SK-N-SH (cell line): ENCODE data around the gene GTF3A. TPM values are rescaled to one million over a fixed set of nuclear protein-coding genes. Genes with fewer than 3 reads are reported as not detected.
A peak's percentile ranks its signal among the peaks of the same experiment; 100 is the strongest.

Experiments
- CTCF ChIA-PET: fragments of 300-600, 350-600 bp; formaldehyde crosslinking; extraction: SDS; loops from one replicate; lab custom pipeline; 2021; lab: Yijun Ruan, JAX
- POLR2A ChIA-PET: fragments of 350-600 bp; sonication (Branson Sonifier 250); formaldehyde crosslinking; extraction: SDS; loops from one replicate; lab custom pipeline; 2020; ENCODE audit warnings: antibody characterized with exemption, inconsistent platforms; lab: Yijun Ruan, JAX
- DNase-seq: peaks from one replicate; pipeline ENCODE4 v3.0.0; 2012
- H2AFZ ChIP-seq: fragments of 200-600 bp; sonication (generic); 2 replicates; pipeline ENCODE4 v1.8.1; 2016; ENCODE audit warnings: antibody characterized with exemption, mild to moderate bottlenecking, low read depth
- H3F3A ChIP-seq: fragments of 200-600 bp; sonication (generic); replicated peaks from 2 replicates; pipeline ENCODE3; 2016; ENCODE audit warnings: antibody characterized with exemption, mild to moderate bottlenecking; ENCODE audit not compliant: insufficient read depth
- H3K27ac ChIP-seq, 2 experiments: fragments of 200-500 bp in 1 of 2; fragments of 200-600 bp in 1 of 2; sonication (Bioruptor generic) in 1 of 2; sonication (generic), shearing (Covaris generic) in 1 of 2; 2 replicates each; pipeline versions ENCODE4 v1.5.1 to v1.6.1; 2014 to 2016; ENCODE audit warnings: low read depth in 2 of 2, inconsistent platforms in 1 of 2, low read length in 1 of 2, mild to moderate bottlenecking in 1 of 2, mixed read lengths in 1 of 2
- H3K27me3 ChIP-seq: fragments of 200-600 bp; sonication (generic), shearing (Covaris generic); 2 replicates; pipeline ENCODE4 v1.6.1; 2016; ENCODE audit warnings: mixed run types; ENCODE audit not compliant: insufficient read depth
- H3K36me3 ChIP-seq, 2 experiments: fragments of 200-500 bp in 1 of 2; fragments of 200-600 bp in 1 of 2; sonication (Bioruptor generic) in 1 of 2; sonication (generic) in 1 of 2; replicated peaks in 1 of 2; 2 replicates each; pipeline versions ENCODE3 to v1.5.1; 2014 to 2016; ENCODE audit warnings: low read length in 1 of 2, mild to moderate bottlenecking in 1 of 2; ENCODE audit not compliant: insufficient read depth in 2 of 2, control insufficient read depth in 1 of 2
- H3K4me1 ChIP-seq, 2 experiments: fragments of 200-500 bp in 1 of 2; fragments of 200-600 bp in 1 of 2; sonication (Bioruptor generic) in 1 of 2; sonication (generic), shearing (Covaris generic) in 1 of 2; 2 replicates each; pipeline versions ENCODE4 v1.5.1 to v1.6.1; 2014 to 2016; ENCODE audit warnings: low read depth in 1 of 2, low read length in 1 of 2, mixed run types in 1 of 2; ENCODE audit not compliant: insufficient read depth in 2 of 2, control insufficient read depth in 1 of 2
- H3K4me2 ChIP-seq: fragments of 200-600 bp; sonication (generic), shearing (Covaris generic); 2 replicates; pipeline ENCODE4 v1.6.1; 2017; ENCODE audit warnings: mixed run types
- H3K4me3 ChIP-seq, 2 experiments: fragments of 200-500 bp in 1 of 2; fragments of 200-600 bp in 1 of 2; sonication (Bioruptor generic) in 1 of 2; sonication (generic), shearing (Covaris generic) in 1 of 2; 2 replicates each; pipeline versions ENCODE4 v1.5.1 to v1.8.1; 2014 to 2016; ENCODE audit warnings: low read depth in 2 of 2, inconsistent platforms in 1 of 2, low read length in 1 of 2, mild to moderate bottlenecking in 1 of 2, mixed read lengths in 1 of 2, moderate library complexity in 1 of 2
- H3K79me2 ChIP-seq: fragments of 200-600 bp; sonication (generic); 2 replicates; pipeline ENCODE4 v1.8.1; 2017; ENCODE audit warnings: mild to moderate bottlenecking; ENCODE audit not compliant: insufficient read depth
- H3K9ac ChIP-seq: fragments of 200-600 bp; sonication (generic); 2 replicates; pipeline ENCODE4 v1.6.1; 2017; ENCODE audit warnings: mixed run types
- H3K9me2 ChIP-seq: fragments of 200-600 bp; sonication (generic); 2 replicates; pipeline ENCODE4 v1.6.1; 2017; ENCODE audit warnings: mixed run types
- H3K9me3 ChIP-seq: fragments of 200-600 bp; sonication (generic); 2 replicates; pipeline ENCODE4 v1.6.1; 2017; ENCODE audit warnings: mixed run types, mild to moderate bottlenecking, moderate library complexity
- H4K20me1 ChIP-seq: fragments of 200-600 bp; sonication (generic); 2 replicates; pipeline ENCODE4 v1.6.1; 2017; ENCODE audit warnings: mild to moderate bottlenecking, mixed run types; ENCODE audit not compliant: insufficient read depth
- EZH2phosphoT487 ChIP-seq: fragments of 200-600 bp; sonication (generic); IDR thresholded peaks from 2 replicates; pipeline ENCODE4 v1.6.1; 2017; ENCODE audit warnings: low read depth, mixed run types, mild to moderate bottlenecking, antibody characterized with exemption, moderate library complexity, borderline replicate concordance
- FOXM1 ChIP-seq: IDR thresholded peaks from 2 replicates; pipeline ENCODE4 v1.4.0; 2012; ENCODE audit warnings: low read depth, mild to moderate bottlenecking
- GABPA ChIP-seq: IDR thresholded peaks from 2 replicates; pipeline ENCODE4 v1.4.0; 2012; ENCODE audit warnings: low read depth, mild to moderate bottlenecking
- JUND ChIP-seq: IDR thresholded peaks from 2 replicates; pipeline ENCODE4 v1.4.0; 2012
- MEF2A ChIP-seq: IDR thresholded peaks from 2 replicates; pipeline ENCODE4 v1.4.0; 2012; ENCODE audit warnings: low read depth, borderline replicate concordance
- NFIC ChIP-seq: IDR thresholded peaks from 2 replicates; pipeline ENCODE4 v1.4.0; 2012; ENCODE audit warnings: borderline replicate concordance
- NRF1 ChIP-seq: IDR thresholded peaks from 2 replicates; pipeline ENCODE4 v1.6.1; 2012; ENCODE audit warnings: low read depth, mild to moderate bottlenecking, low read length
- POLR2AphosphoS5 ChIP-seq: IDR thresholded peaks from 2 replicates; pipeline ENCODE4 v1.6.1; 2012; ENCODE audit warnings: low read depth, low read length
- RAD21 ChIP-seq: IDR thresholded peaks from 2 replicates; pipeline ENCODE4 v1.6.1; 2012; ENCODE audit warnings: mild to moderate bottlenecking, low read length
- RCOR1 ChIP-seq: fragments of 150-350 bp; IDR thresholded peaks from 2 replicates; pipeline ENCODE4 v1.6.1; 2017; ENCODE audit warnings: antibody characterized with exemption, low read length
- RXRA ChIP-seq: IDR thresholded peaks from 2 replicates; pipeline ENCODE4 v1.4.0; 2012; ENCODE audit warnings: low read depth, mild to moderate bottlenecking, borderline replicate concordance
- SMC3 ChIP-seq: IDR thresholded peaks from 2 replicates; pipeline ENCODE4 v1.6.1; 2012; ENCODE audit warnings: low read depth, low read length, improper control_type of control experiment
- USF2 ChIP-seq: fragments of 150-350 bp; IDR thresholded peaks from 2 replicates; pipeline ENCODE4 v1.6.1; 2017; ENCODE audit warnings: antibody characterized with exemption, low read length, low read depth, borderline replicate concordance
- YY1 ChIP-seq: IDR thresholded peaks from 2 replicates; pipeline ENCODE4 v1.4.0; 2012; ENCODE audit warnings: low read depth, mild to moderate bottlenecking
- ZBTB33 ChIP-seq: IDR thresholded peaks from 2 replicates; pipeline ENCODE4 v1.4.0; 2012; ENCODE audit warnings: low read depth, borderline replicate concordance
- WGBS: methylation state at CpG from one replicate; pipeline ENCODE4 v1.1.6; 2017; ENCODE audit warnings: low lambda C conversion rate; 5-methylcytosine and 5-hydroxymethylcytosine counted together
- polyA plus RNA-seq, 3 experiments: library from polyadenylated mRNA; depleted of rRNA; stranded (reverse); fragments of >200 nt; gene quantifications; 2 replicates each; pipeline ENCODE4 v1.2.3, GENCODE V29; 2012
- TF ChIP-seq, protein P1 (sequence below): fragments of 200-600 bp; sonication (generic); IDR thresholded peaks from 2 replicates; pipeline ENCODE4 v1.6.1; 2017; ENCODE audit warnings: antibody characterized with exemption, mild to moderate bottlenecking, moderate library complexity
- TF ChIP-seq, protein P2 (sequence below): IDR thresholded peaks from 2 replicates; pipeline ENCODE4 v1.4.0; 2012; ENCODE audit warnings: low read depth, borderline replicate concordance

GTF3A gene
- polyA plus RNA-seq, 1 of the 3 experiments (the other 2 are of a cell fraction) = 75.4 TPM

- no peaks in the 10 kb centered on the region for H3K27me3 ChIP-seq
- no peak overlapping the region for H3K9ac ChIP-seq
- no peak for DNase-seq
- no peak overlapping the region for H3K4me3 ChIP-seq
- ChIA-PET CTCF (no interaction called here), POLR2A (no interaction called here)
- peaks cover 54% of the 10 kb centered on the region for H3K79me2 ChIP-seq
- peaks cover 11% of the 10 kb centered on the region for H3F3A ChIP-seq
- 93% methylated on average over 7 of the region's 7 CpGs for WGBS
- no peaks in the 10 kb centered on the region for H4K20me1 ChIP-seq
- H3K9me2 ChIP-seq = no peaks in the 10 kb centered on the region
- H3K27ac ChIP-seq = no peak overlapping the region
- H3K36me3 ChIP-seq = peaks cover 5 to 9% of the 10 kb centered on the region in 2 experiments
- peaks cover 0 to 10% of the 10 kb centered on the region in 2 experiments; a peak in 2 of 4 replicates for H3K4me1 ChIP-seq
- TF ChIP-seq, protein P1, sequence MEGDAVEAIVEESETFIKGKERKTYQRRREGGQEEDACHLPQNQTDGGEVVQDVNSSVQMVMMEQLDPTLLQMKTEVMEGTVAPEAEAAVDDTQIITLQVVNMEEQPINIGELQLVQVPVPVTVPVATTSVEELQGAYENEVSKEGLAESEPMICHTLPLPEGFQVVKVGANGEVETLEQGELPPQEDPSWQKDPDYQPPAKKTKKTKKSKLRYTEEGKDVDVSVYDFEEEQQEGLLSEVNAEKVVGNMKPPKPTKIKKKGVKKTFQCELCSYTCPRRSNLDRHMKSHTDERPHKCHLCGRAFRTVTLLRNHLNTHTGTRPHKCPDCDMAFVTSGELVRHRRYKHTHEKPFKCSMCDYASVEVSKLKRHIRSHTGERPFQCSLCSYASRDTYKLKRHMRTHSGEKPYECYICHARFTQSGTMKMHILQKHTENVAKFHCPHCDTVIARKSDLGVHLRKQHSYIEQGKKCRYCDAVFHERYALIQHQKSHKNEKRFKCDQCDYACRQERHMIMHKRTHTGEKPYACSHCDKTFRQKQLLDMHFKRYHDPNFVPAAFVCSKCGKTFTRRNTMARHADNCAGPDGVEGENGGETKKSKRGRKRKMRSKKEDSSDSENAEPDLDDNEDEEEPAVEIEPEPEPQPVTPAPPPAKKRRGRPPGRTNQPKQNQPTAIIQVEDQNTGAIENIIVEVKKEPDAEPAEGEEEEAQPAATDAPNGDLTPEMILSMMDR = no peak
- TF ChIP-seq RCOR1 (no peak), JUND (no peak), EZH2phosphoT487 (no peak), RAD21 (no peak), ZBTB33 (no peak), GABPA (no peak), POLR2AphosphoS5 (no peak)
- TF ChIP-seq, protein P2, sequence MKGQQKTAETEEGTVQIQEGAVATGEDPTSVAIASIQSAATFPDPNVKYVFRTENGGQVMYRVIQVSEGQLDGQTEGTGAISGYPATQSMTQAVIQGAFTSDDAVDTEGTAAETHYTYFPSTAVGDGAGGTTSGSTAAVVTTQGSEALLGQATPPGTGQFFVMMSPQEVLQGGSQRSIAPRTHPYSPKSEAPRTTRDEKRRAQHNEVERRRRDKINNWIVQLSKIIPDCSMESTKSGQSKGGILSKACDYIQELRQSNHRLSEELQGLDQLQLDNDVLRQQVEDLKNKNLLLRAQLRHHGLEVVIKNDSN = no peak
- no peaks in the 10 kb centered on the region for H3K9me3 ChIP-seq
- no peak overlapping the region for H2AFZ ChIP-seq
- no peak overlapping the region for H3K4me2 ChIP-seq
Observed at GRCh38 chr13:27446986-27447583, 22.7 kb downstream of the GTF3A start.

- WGBS = 97% methylated on average over 4 of the region's 4 CpGs
- CTCF ChIA-PET = no interaction called here
Observed at GRCh38 chr13:27448308-27448707, 23.9 kb downstream of the GTF3A start.

More at GRCh38 chr13:27448308-27448707, 23.9 kb downstream of the GTF3A start:
- TF ChIP-seq YY1 = no peak
- TF ChIP-seq RXRA = no peak
- TF ChIP-seq NRF1 = no peak
- TF ChIP-seq, protein P1 = no peak
- TF ChIP-seq SMC3 = no peak
- no peak for TF ChIP-seq POLR2AphosphoS5
- TF ChIP-seq MEF2A = no peak
- no peak for TF ChIP-seq RAD21
- no peak for TF ChIP-seq USF2
- TF ChIP-seq, protein P2 = no peak
- no peak for TF ChIP-seq NFIC
- TF ChIP-seq FOXM1 = no peak
- Histone ChIP-seq H3K4me3 (no peak overlapping the region), H3K9me2 (no peaks in the 10 kb centered on the region), H3K27me3 (no peaks in the 10 kb centered on the region), H3K36me3 (peaks cover 2 to 9% of the 10 kb centered on the region in 2 experiments), H3F3A (peaks cover 11% of the 10 kb centered on the region), H3K4me1 (peaks cover 0 to 10% of the 10 kb centered on the region in 2 experiments; a peak in 2 of 4 replicates), H3K4me2 (peak overlapping the region; percentile 78), H3K9me3 (no peaks in the 10 kb centered on the region), H4K20me1 (no peaks in the 10 kb centered on the region), H3K9ac (no peak overlapping the region), H3K79me2 (peaks cover 54% of the 10 kb centered on the region), H2AFZ (no peak overlapping the region), H3K27ac (no peak overlapping the region; a peak in 1 of 4 replicates)
- DNase-seq = no peak
- POLR2A ChIA-PET = interaction anchor here (0.6 kb wide), 1 partner anchor 39 kb away, joined by 3 read pairs; no protein-coding TSS in a partner anchor
